Measurements from ENCODE around the gene ASIC4. TPM values are rescaled to one million over a fixed set of nuclear protein-coding genes. Genes with fewer than 3 reads are reported as not detected.

ASIC4 gene
- total RNA-seq, 1 experiment from 2014 or later, result not detected

- DNase-seq (ENCODE audit: low spot score), result no peak
These were observed 52.4 kb downstream of the ASIC4 start for GRCh38 chr2:219566640-219567039.

- no peak for DNase-seq (ENCODE audit: low spot score)
These were observed 52.8 kb downstream of the ASIC4 start for GRCh38 chr2:219567131-219567530.

GRCh38 chr2:219567791-219568361, 53.6 kb downstream of the ASIC4 start:
- DNase-seq (ENCODE audit: low spot score), result no peak

GRCh38 chr2:219569041-219569440, 54.8 kb downstream of the ASIC4 start:
- no peak for DNase-seq (ENCODE audit: low spot score)

- DNase-seq (ENCODE audit: low spot score), result no peak
These were observed 55.4 kb downstream of the ASIC4 start for GRCh38 chr2:219569635-219570034.

DNA sequence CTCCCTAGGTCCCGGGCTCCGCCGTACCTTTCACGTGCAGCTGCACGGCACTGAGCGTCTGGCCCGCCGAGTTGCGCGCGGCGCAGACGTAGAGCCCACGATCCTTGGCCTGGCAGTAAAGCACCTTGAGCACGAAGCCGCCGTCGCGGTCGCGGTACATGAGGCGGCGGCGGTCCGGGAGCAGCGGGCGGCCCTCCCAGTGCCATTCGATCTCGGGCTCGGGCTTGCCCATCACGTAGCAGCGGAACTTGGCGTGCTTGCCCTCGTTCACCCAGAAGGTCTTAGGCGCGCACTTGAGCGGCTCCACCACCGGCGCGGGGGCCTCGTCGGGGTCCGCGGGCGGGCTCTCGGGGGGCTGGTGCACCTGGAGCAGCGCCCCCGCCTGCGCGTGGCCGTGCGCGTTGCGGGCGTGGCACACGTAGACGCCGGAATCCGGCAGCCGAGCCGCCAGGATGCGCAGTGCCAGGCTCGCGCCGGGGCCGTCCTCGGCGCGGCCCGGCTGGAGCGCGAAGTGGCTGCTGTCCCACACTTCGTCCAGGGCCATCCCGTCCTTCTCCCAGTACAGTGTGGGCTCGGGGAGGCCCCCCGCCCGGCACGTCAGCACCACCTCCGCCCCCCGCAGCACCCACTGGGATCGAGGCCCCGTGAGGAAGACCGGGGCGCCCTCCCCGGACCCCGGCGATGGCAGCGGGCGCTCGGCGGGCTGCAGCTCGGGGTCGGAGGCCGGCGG, 56.1 kb downstream of the ASIC4 start:
- no peak for DNase-seq (ENCODE audit: low spot score)

DNA sequence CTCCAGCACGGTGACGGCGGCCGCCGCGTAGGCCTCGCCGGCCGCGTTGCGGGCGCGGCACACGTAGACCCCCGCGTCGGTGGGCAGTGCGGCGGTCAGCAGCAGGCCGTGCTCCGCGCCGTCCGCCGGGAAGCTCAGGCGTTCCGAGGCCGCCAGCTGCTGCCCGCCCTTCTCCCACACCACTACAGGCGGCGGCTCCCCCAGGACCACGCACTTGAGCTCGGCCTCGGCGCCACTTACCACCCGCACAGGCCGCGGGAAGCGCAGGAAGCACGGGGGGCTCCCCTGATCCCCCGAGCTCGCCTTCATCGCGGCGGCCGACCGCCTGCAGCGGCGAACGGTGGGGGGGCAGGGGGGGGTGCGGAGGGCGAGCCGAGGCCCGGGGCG, 56.6 kb downstream of the ASIC4 start:
- no peak for DNase-seq (ENCODE audit: low spot score)

DNA sequence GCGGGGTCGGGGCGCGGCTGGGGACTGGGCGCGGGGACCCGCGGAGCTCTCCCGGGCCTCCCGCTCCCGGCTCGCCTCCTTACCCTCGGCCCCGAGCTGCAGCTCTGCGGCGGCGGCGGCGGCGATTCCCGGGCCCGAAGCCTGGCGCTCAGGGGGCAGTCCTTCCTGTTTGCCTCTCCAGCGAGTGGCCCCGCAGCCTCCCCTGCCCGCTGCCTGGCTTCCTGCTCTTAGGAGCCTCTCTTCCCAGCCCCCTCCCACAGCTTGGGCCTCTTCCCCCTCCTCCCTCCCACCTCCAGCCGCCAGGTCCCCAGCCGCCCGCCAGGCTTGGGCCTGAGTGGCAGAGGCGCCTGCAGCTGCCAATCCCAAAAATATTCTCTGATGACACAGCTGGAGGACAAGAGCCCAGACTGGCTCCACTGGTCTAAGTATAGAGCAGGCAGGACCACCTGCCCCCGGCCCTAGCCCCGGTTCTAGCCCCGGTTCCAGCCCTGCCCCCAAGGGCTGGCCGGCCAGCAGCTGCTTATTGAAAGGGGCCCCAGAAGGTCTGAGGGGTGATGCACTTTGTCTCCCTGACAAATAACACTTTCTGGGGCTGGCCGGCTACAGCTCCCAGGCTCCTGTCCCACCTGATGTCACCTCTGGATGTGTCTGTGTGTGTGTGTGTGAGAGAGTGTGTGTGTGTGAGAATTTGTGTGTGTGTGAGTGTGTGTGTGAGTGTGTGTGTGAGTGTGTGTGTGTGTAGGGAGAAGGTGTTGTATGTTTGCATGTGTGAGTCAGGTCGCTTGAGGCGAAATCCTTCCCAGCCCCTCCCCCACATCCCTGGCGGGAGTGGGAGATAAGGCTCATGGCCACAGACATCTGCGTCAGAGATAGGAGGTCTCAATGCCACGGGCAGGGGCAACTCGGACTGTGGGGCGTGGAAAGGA, 57.3 kb downstream of the ASIC4 start, which contains the start of gene OBSL1:
Gene OBSL1 (minus strand): TSS at position 229 of the 926 bp plus-strand sequence. CDS start 307 bp downstream, outside the sequence.
- DNase-seq (ENCODE audit: low spot score), result peak; percentile 77

DNA sequence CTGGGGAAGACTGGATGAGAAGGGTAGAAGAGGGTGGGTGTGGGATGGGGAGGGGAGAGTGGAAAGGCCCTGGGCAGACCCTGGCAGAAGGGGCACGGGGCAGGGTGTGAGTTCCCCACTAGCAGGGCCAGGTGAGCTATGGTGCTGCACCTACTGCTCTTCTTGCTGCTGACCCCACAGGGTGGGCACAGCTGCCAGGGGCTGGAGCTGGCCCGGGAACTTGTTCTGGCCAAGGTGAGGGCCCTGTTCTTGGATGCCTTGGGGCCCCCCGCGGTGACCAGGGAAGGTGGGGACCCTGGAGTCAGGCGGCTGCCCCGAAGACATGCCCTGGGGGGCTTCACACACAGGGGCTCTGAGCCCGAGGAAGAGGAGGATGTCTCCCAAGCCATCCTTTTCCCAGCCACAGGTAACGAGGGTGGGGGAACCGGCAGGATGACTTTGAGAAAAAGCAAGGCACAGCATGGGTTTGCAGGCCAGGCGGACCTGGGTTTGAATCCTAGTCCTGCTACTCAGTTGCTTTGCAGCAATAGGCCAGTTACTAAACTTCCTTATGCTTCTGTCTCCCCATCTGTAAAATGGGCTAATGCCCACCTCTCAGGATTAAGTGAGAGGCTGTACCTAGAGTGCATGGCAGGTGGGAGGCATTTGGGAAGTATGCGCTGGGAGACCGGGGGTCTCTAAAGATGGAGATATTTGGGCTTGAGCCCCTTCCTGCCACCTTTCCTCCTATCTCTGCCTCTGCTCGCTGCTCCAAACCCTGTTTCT, 58.1 kb downstream of the ASIC4 start, which contains the start of gene INHA:
Gene INHA (plus strand): TSS at position 74 of the 765 bp plus-strand sequence. CDS start 65 bp downstream, at position 139.
- no peak for DNase-seq (ENCODE audit: low spot score)

GRCh38 chr2:219573166-219573565, 58.9 kb downstream of the ASIC4 start:
- no peak for DNase-seq (ENCODE audit: low spot score)

DNA sequence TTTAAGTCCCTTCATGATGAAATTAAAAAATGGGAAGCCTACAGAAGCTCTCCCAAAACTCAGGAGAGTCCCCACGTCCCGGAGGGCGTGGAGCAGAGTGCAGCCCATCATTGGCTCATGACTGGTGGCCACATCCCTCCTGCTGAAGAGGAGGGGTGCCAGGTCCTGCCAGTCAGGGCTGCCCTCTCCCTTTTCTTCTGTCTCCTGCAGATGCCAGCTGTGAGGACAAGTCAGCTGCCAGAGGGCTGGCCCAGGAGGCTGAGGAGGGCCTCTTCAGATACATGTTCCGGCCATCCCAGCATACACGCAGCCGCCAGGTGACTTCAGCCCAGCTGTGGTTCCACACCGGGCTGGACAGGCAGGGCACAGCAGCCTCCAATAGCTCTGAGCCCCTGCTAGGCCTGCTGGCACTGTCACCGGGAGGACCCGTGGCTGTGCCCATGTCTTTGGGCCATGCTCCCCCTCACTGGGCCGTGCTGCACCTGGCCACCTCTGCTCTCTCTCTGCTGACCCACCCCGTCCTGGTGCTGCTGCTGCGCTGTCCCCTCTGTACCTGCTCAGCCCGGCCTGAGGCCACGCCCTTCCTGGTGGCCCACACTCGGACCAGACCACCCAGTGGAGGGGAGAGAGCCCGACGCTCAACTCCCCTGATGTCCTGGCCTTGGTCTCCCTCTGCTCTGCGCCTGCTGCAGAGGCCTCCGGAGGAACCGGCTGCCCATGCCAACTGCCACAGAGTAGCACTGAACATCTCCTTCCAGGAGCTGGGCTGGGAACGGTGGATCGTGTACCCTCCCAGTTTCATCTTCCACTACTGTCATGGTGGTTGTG, 60.4 kb downstream of the ASIC4 start:
- DNase-seq (ENCODE audit: low spot score), result no peak

- no peak for DNase-seq (ENCODE audit: low spot score)
These were observed 61.6 kb downstream of the ASIC4 start for GRCh38 chr2:219575566-219576504.

DNA sequence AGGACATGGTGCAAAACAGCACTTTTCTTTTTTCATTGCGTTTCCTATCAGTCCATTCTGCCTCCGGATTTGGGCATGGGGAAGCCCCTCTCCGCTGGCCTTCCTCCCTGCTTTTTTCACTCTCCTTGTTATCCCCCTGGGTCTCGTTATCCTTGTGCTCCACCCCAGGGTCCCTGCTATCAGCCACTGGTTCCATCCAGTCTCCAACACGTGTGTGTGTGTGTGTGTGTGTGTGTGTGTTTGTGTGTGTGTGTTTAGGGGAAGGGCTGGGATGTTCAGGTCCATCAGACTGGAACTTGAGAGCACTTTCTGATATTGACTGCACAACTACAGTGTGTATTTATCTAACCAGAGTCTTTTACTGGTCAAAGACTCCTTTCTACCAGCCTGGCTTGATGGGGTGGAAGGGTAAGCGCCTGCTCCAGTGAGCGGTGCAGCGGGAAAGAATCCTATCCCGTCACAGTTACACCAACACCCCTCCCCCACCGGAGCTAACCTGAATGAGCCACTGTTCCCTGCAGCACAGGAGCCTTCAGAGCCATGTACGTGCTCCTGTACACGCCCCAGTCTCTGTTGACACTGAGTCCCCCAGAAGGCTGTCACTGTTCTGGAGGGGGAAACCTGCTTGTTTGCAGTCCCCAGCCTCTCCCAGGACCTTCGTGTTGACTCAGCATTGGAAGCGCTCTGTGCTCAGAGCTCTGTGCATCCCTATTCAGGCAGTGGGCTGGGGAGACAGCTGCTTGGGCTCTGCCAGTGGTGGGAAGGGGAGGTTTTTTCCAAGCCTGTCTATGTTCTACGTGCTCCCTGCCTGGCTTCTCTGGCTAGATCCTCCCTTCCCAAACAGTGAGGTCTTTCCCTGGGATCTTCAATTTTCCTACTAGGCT, 62.5 kb downstream of the ASIC4 start:
- no peak for DNase-seq (ENCODE audit: low spot score)

GRCh38 chr2:219578811-219579613, 64.7 kb downstream of the ASIC4 start:
- DNase-seq (ENCODE audit: low spot score), result no peak

DNA sequence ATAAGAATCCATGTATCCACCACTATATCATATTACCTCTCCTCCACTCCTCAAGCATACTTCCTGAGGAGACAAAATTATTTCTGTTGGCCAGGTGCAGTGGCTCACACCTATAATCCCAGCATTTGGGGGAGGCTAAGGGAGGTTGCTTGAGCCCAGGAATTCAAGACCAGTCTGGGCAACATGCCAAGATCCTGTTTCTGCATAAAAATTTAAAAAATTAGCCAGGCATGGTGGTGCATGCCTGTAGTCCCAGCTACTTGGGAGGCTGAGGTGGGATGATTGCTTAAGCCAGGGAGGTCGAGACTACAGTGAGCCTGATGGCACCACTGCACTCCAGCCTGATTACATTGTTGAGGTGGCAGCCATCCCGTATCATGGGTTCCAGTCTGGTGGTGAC, 67.1 kb downstream of the ASIC4 start:
- no peak for DNase-seq (ENCODE audit: low spot score)

All from H4 (cell line).